HG03354 (cell line): ENCODE results near the gene NOP14.
"Not testable (repeated sequence)": the region's sequence is repeated elsewhere in the genome, so short reads cannot be mapped to it uniquely, and the experiment has no call there.

Experiments used
- ATAC-seq: cut with Tn5 transposase; IDR thresholded peaks from one replicate; pipeline ENCODE4 v1.9.1; 2021; ENCODE audit warnings: mild to moderate bottlenecking; ENCODE audit not compliant: unreplicated experiment, poor library complexity, severe bottlenecking

NOP14 gene

DNA sequence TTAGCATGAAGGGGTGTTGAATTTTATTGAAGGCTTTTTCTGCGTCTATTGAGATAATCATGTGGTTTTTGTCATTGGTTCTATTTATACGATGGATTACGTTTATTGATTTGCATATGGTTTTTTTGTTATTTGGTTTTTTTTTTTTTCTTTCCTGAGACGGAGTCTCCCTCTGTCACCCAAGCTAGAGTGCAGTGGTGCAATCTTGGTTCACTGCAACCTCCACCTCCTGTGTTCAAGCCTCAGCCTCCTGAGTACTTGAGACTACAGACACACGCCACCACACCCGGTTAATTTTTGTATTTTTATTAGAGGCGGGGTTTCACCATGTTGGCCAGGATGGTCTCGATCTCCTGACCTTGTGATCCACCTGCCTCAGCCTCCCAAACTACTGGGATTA, 44.5 kb downstream of the NOP14 start:
- not testable (repeated sequence) for ATAC-seq

DNA sequence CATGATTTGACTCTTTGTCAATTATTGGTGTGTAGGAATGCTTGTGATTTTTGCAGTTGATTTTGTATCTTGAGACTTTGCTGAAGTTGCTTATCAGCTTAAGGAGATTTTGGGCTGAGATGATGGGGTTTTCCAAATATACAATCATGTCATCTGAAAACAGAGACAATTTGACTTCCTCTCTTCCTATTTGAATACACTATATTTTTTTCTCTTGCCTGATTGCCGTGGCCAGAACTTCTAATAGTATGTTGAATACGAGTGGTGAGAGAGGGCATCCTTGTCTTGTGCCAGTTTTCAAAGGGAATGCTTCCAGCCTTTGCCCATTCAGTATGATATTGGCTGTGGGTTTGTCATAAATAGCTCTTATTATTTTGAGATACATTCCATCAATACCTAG, 44.9 kb downstream of the NOP14 start:
- ATAC-seq: not testable (repeated sequence)

DNA sequence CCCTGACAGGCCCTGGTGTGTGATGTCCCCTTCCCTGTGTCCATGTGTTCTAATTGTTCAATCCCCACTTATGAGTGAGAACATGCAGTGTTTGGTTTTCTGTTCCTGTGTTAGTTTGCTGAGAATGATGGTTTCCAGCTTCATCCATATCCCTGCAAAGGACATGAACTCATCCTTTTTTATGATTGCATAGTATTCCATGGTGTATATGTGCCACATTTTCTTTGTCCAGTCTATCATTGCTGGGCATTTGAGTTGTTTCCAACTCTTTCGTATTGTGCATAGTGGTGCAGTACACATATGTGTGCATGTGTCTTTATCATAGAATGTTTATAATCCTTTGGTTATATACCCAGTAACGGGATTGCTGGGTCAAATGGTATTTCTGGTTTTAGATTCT, 46.5 kb downstream of the NOP14 start:
- ATAC-seq: not testable (repeated sequence)

- no peak for ATAC-seq
Measured at GRCh38 chr4:2915789-2916188, 47.4 kb downstream of the NOP14 start.

DNA sequence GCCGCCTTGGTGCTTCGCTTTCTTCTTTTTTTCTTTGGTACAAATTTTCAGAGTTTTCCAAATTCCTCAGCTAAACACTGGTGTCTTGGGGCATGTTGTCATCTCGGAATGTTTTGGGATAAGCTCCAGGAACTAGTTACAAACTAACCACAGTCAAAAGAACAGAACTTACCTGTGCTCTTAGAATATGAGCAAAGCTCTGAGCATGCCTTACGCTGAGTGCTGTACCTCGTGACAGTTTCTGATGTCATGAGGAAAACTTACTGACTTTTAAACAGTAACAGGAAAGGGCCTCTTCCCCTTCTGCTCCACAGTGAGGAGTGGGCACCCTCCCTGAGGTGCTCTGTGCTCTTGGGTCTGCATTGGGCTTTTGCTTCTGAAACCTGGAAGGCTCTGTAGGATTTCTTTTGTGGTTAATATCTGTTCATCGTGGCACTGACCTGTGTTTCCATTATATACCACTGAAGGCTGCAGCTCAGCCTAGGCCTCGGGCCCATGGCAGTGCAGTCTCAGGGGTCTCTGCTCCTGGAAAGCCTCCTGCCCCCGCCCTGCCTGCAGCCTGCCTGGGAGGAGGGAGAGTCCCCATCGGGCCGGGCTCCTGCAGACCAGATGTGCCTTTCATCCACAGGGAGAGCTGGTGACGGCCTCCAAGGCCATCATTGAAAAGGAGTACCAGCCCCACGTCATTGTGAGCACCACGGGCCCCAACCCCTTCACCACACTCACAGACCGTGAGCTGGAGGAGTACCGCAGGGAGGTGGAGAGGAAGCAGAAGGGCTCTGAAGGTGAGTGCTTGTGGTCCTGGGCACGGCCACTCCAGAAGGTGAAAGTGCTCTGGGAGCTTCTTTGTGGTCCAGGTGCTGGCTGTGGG, 48.7 kb downstream of the NOP14 start:
- peak; percentile 52 for ATAC-seq

DNA sequence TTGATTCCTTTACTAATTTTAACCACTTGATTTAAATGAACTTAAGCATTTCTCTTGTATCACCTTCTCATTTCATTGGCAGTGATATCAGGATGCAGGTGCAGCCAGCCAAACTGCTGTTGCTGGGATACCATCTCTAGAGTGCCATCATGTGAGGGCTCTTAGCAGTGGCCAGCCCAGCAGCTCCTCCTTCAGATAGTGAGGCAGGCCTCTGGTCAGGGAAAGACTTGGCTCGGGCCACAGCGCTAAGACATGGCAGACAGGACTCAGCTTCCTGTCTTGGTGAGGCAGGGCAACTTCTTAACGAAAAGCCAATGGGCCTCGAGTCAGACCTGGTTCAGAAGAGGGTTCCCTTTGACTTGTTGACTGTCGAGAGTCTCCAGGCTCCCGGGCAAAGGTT, 50.0 kb downstream of the NOP14 start:
- ATAC-seq: no peak

GRCh38 chr4:2911868-2912267, 51.3 kb downstream of the NOP14 start:
- ATAC-seq: no peak

- ATAC-seq: no peak
Measured at GRCh38 chr4:2910409-2910808, 52.8 kb downstream of the NOP14 start.

DNA sequence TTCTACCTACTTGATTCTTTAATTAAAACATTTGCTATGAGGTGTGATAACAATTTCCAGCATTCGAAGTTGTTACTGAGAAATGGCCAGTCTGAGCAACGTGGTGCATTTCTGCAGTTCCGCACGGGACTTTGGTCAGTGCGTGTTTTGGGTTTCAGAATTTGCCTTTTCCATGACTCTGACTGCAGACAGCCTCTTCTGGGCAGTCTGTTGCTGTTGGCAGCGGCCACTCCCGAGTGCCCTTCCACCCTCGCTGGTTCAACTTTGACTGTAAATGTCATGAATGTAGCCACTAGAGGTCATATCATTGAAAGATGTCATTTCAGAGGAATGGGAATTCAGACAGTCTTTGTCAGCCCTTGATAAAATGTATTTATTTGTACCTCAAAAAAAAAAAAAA, 53.6 kb downstream of the NOP14 start:
- ATAC-seq: no peak

DNA sequence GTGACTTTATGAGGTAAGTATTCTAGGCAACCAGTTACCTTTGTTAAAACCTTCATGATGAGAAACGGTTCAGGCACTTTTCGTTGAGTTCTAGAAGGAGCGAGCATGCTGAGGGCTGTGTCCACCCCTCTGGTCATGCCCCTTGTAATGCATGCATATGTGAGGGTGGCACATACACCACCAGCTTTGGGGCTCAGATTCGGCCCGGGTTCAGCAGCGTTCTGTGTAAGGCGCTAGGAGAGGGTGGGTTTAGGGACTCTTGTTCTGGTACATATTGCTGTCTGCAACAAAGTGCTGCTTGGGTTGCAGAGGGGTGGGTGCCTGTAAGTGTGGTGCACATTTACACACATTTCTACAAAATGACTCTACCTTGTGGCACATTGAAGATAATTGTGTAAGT, 54.5 kb downstream of the NOP14 start:
- ATAC-seq: no peak

- no peak for ATAC-seq
Measured at GRCh38 chr4:2907706-2908293, 55.4 kb downstream of the NOP14 start.

DNA sequence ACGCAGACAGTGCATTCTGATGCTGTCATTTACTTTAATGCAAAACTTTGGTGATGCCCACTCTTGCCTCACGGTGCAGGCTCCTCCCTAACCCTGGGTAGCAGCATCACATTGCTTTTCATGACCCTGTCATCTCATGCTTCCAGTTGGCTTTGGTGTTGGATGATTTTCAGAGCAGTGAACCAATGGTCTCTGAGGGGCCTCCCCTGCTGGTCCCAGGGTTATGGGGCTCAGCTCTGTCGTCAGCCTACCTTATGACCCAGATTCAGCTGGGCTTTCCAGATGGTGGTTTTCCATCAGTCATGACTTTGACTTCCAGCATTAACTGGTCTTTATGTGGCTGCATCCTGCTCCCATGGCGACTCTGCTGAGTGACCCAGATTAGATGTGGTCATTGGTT, 56.0 kb downstream of the NOP14 start:
- no peak for ATAC-seq

- ATAC-seq: no peak
Measured at GRCh38 chr4:2906218-2906617, 57.0 kb downstream of the NOP14 start.

DNA sequence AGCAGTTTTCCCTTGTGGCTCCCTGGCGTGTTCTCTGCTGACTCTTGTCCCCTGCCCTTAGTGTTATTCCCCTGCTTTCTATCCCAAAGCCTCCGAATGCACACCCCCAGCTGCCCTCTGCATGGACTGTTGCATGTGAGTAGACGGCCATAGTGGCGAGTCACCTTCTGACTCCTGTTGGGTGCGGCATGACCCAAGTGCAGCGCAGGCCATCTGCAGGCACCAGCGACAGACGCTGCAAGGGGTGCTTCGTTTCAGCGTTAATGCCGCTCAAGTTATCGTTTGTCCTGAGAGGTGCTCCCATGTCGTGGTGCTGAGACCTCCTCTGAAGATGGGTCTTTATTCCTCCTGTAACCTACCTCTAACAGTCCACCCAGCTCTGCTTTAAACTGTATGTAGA, 57.7 kb downstream of the NOP14 start:
- ATAC-seq: no peak

GRCh38 chr4:2902126-2902525, 61.1 kb downstream of the NOP14 start:
- ATAC-seq: no peak

DNA sequence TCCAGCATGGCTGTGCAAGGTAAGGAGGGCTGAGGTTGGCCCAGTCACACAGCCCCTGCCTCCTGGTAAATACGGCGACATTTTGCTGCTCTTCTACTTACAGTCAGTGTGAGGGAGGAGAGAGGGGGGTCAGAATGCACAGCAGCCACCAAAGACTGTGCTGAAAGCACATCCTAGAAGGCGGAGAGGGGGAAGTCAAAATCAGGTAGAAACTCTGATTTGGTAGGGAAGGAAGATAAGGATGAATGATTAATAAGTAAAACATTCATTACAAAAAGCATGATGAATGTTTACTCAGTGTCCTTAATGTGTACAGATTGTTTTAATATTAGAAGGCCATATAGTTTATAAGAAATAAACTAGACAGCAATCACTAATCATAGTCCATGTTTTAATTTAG, 62.0 kb downstream of the NOP14 start:
- no peak for ATAC-seq

- ATAC-seq: no peak
Measured at GRCh38 chr4:2900741-2901140, 62.5 kb downstream of the NOP14 start.

- no peak for ATAC-seq
Measured at GRCh38 chr4:2898001-2898400, 65.2 kb downstream of the NOP14 start.

GRCh38 chr4:2893772-2894171, 69.4 kb downstream of the NOP14 start:
- ATAC-seq: no peak

DNA sequence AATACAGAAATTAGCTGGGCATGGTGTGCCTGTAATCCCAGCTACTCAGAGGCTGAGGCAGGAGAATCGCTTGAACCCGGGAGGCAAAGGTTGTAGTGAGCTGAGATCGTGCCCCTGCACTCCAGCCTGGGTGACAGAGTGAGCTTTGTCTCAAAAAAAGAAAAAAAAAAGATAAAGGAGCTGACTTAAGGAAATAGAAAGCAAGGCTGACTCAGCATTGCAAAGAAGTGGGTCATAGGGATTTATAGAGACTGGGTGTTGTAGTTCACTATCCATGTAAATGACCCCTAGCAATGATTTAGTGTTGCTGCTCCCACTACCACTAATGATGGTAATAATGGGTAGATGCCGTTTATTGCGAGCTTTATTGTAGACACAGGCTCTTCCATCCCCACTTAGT, 71.9 kb downstream of the NOP14 start:
- no peak for ATAC-seq

- no peak for ATAC-seq
Measured at GRCh38 chr4:2888886-2889285, 74.3 kb downstream of the NOP14 start.
